ENCODE results near the gene MILR1. TPM values are rescaled to one million over a fixed set of nuclear protein-coding genes. Genes with fewer than 3 reads are reported as not detected.

MILR1 gene
- total RNA-seq, 2 experiments from 2014 or later, result 1.3 to 2.3 TPM

DNA sequence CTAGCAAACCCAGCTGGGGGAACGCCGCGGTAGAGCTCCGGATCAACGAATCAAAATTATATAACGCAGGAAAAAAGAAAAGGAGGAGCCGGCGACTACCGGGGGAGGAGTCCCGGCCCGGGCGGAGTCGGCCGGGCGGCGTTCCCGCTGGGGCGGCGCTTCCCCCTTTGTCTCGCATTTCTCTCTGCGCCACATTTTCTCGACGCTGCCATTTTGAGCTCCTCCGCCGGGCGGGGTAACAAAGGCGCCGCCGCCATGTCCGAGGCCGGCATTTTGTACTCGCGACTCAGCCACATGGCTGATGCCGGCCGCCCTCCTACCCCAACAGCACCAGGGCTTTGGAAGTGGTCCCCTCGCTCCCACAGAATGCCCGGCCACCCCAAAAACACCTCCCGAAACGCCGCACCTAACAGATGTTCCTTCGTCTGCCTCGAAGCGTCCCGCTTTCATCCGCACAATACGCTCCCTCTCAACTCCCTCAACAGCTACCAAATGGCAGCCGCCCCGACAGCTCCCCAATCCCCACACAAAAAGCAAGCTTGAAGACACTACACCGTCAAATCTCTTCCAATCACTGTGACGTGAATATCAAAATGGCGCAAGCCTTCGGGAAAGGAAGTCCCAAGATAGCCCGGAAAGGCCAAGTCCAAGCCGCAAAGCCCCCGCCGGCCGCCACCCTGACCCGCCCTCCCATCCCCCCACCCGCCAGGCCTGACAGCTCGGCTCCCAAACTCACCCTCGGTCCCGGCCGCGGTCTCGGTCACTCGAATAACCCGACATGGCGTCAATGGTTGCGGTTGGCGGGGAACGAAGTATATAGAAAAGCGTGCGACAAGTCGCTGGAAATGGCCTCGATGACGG is 56.7 kb downstream of the MILR1 start:
- H3K36me3 Mint-ChIP-seq (ENCODE audit: low read depth), result peaks cover 69% of the 10 kb centered on the region
- DNase-seq, result peak; percentile 90
- peak overlapping the region; percentile 91 for H3K4me3 Mint-ChIP-seq
- H3K9me3 Mint-ChIP-seq, result no peaks in the 10 kb centered on the region
- peaks cover 62% of the 10 kb centered on the region for H3K4me1 Mint-ChIP-seq (ENCODE audit: low read depth)
- CTCF ChIA-PET, result interaction anchor here (0.9 to 3.2 kb wide), 8 partner anchors 9 to 414 kb away, joined by 3 to 32 read pairs (median 4); partner anchors contain the start of genes LRRC37A3 and POLG2
- POLR2A ChIA-PET, result interaction anchor here (0.6 to 4.8 kb wide), 43 partner anchors 8 to 804 kb away, joined by 3 to 143 read pairs (median 4); partner anchors contain the start of genes LRRC37A3, POLG2 and SMURF2
- H3K27ac Mint-ChIP-seq, result peak overlapping the region; percentile 99
- no peaks in the 10 kb centered on the region for H3K27me3 Mint-ChIP-seq
- TF ChIP-seq, protein P1, sequence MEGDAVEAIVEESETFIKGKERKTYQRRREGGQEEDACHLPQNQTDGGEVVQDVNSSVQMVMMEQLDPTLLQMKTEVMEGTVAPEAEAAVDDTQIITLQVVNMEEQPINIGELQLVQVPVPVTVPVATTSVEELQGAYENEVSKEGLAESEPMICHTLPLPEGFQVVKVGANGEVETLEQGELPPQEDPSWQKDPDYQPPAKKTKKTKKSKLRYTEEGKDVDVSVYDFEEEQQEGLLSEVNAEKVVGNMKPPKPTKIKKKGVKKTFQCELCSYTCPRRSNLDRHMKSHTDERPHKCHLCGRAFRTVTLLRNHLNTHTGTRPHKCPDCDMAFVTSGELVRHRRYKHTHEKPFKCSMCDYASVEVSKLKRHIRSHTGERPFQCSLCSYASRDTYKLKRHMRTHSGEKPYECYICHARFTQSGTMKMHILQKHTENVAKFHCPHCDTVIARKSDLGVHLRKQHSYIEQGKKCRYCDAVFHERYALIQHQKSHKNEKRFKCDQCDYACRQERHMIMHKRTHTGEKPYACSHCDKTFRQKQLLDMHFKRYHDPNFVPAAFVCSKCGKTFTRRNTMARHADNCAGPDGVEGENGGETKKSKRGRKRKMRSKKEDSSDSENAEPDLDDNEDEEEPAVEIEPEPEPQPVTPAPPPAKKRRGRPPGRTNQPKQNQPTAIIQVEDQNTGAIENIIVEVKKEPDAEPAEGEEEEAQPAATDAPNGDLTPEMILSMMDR (IDR thresholded peaks at IDR 0.05), result no peak
- intact Hi-C loops (cut with micrococcal nuclease), result loop anchor here (5.0 kb wide), 1 partner anchor 152 kb away; no protein-coding TSS in a partner anchor
- peak; percentile 42 for ATAC-seq

- H3K27me3 Mint-ChIP-seq, result no peaks in the 10 kb centered on the region
- TF ChIP-seq, protein P1 (IDR thresholded peaks at IDR 0.05), result no peak
- H3K4me3 Mint-ChIP-seq, result peak within 1 kb of the TSS; percentile 91
- POLR2A ChIA-PET, result interaction anchor here (0.7 to 4.8 kb wide), 31 partner anchors 10 to 805 kb away, joined by 3 to 143 read pairs (median 5); partner anchors contain the start of genes POLG2 and SMURF2
- ATAC-seq (peak; percentile 70), DNase-seq (peak; percentile 98)
- intact Hi-C loops (cut with micrococcal nuclease), result loop anchor here (5.0 kb wide), 1 partner anchor 151 kb away; no protein-coding TSS in a partner anchor
- H3K36me3 Mint-ChIP-seq (ENCODE audit: low read depth), result peaks cover 67% of the 10 kb centered on the region
- peaks cover 59% of the 10 kb centered on the region for H3K4me1 Mint-ChIP-seq (ENCODE audit: low read depth)
- CTCF ChIA-PET, result interaction anchor here (1.4 to 3.2 kb wide), 6 partner anchors 10 to 143 kb away, joined by 3 to 32 read pairs (median 12); partner anchors contain the start of gene POLG2
- peak within 1 kb of the TSS; percentile 99 for H3K27ac Mint-ChIP-seq
- H3K9me3 Mint-ChIP-seq, result no peaks in the 10 kb centered on the region
Measured at GRCh38 chr17:64506201-64506575, 57.3 kb downstream of the MILR1 start, which contains the start of gene DDX5. DDX5 (minus strand) TSS chr17:64506289; CDS start chr17:64506119, 170 bp downstream.

DNA sequence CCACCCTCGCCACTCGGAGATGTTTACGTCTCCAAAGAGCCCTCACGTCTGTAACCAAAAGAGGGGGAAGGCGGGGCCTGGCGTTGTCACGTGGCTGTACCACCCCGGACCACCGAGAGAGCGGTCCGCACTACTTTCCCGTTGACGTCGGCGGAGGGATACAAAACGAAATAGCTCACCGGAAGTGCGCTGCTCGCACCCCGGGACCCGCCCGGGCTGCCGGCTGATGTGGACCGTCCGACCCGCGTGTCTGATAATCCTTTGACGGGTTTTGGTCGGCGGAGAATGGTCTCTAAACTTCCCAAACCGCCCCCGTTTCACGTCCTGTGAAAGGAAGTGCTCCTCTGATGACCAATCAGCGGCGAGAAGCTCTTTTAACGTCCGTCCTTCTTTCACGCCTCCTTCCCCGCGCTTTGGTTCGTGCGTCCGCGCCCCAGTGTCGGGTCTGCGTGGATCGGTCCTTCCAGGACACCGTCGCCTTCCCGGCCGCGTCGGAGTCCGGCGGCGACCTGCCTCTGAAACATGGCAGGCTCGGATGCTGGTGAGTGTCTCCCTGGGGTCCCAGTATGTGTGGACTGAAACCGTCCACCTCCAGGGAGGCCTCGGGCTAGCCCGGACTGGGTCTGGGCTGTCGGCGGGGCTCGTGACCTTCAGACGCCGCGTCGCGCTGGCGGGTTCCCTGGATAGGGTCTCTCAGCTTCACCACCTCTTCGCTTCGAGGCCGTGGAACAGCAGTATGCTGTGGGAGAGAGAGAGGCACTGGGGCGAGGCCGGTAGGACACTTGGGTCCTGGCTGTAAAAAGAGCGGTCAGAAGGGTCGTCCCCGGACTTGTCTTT is 57.9 kb downstream of the MILR1 start, which contains the start of gene CEP95:
Gene CEP95, plus strand, starts transcription at position 402 of the 837 bp plus-strand sequence. Its CDS starts 121 bp downstream, at position 523.
- Mint-ChIP-seq H3K27ac (peak within 1 kb of the TSS; percentile 99), H3K9me3 (no peaks in the 10 kb centered on the region), H3K27me3 (no peaks in the 10 kb centered on the region), H3K36me3 (ENCODE audit: low read depth) (peaks cover 65% of the 10 kb centered on the region), H3K4me3 (peak within 1 kb of the TSS; percentile 91), H3K4me1 (ENCODE audit: low read depth) (peaks cover 53% of the 10 kb centered on the region)
- DNase-seq (peak; percentile 98), ATAC-seq (peak; percentile 70)
- ChIA-PET POLR2A (interaction anchor here (0.6 to 4.8 kb wide), 29 partner anchors 9 to 806 kb away, joined by 3 to 143 read pairs (median 4); partner anchors contain the start of genes POLG2 and SMURF2), CTCF (interaction anchor here (1.1 to 3.2 kb wide), 8 partner anchors 9 to 142 kb away, joined by 3 to 32 read pairs (median 8); partner anchors contain the start of gene POLG2)
- TF ChIP-seq, protein P1 (IDR thresholded peaks at IDR 0.05), result no peak
- intact Hi-C loops (cut with micrococcal nuclease), result loop anchor here (5.0 kb wide), 1 partner anchor 151 kb away; no protein-coding TSS in a partner anchor

DNA sequence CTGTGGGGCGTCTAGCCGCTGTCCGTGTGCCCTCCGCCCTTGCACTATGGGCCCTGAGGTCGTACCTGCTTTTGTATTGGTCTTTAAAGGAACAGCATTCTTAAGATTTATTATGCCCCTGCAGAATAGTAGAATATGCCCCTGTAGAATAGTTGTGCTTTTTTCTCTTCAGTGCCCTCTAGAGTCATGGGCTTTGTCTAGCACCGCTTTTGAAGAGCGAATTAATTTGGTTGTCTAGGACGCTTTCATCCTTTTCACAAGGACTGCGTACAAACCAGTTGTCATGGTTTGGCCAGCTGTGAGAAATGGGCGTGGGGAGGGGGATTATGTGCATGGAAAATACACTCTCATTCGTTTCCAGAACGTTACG is 58.5 kb downstream of the MILR1 start:
- DNase-seq (peak; percentile 58), ATAC-seq (peak; percentile 11)
- H3K4me1 Mint-ChIP-seq (ENCODE audit: low read depth), result peaks cover 50% of the 10 kb centered on the region
- ChIA-PET CTCF (interaction anchor here (1.0 to 3.2 kb wide), 8 partner anchors 8 to 142 kb away, joined by 3 to 32 read pairs (median 7); partner anchors contain the start of gene POLG2), POLR2A (interaction anchor here (0.6 to 4.8 kb wide), 19 partner anchors 9 to 361 kb away, joined by 3 to 143 read pairs (median 5); partner anchors contain the start of gene POLG2)
- peak overlapping the region; percentile 99 for H3K27ac Mint-ChIP-seq
- H3K36me3 Mint-ChIP-seq (ENCODE audit: low read depth), result peaks cover 62% of the 10 kb centered on the region
- H3K9me3 Mint-ChIP-seq, result no peaks in the 10 kb centered on the region
- intact Hi-C loops (cut with micrococcal nuclease), result loop anchor here (5.0 kb wide), 1 partner anchor 150 kb away; no protein-coding TSS in a partner anchor
- peak overlapping the region; percentile 91 for H3K4me3 Mint-ChIP-seq
- H3K27me3 Mint-ChIP-seq, result no peaks in the 10 kb centered on the region
- TF ChIP-seq, protein P1 (IDR thresholded peaks at IDR 0.05), result peak; percentile 63
